ENCODE measurements around the gene TDRD6. TPM values are rescaled to one million over a fixed set of nuclear protein-coding genes. Genes with fewer than 3 reads are reported as not detected.

TDRD6 gene
- not detected in 2 replicates for total RNA-seq (2013; cell fraction: nucleolus; rRNA removed)
- total RNA-seq (2014; rRNA removed) (not detected in 2 replicates), total RNA-seq (2014; rRNA removed; fragmentation: Illumina TruSeq; extraction: Trizol) (not detected in 2 replicates), total RNA-seq (2021) (not detected in 2 replicates), polyA plus RNA-seq (2011; rRNA removed) (not detected in 2 replicates), polyA plus RNA-seq (2014; fragmentation: Illumina TruSeq; extraction: Trizol) (not detected in 2 replicates), polyA plus RNA-seq (2014; fragmentation: Nextera tagmentation; extraction: Ambion mirVana) (not detected), polyA plus RNA-seq (2014; rRNA removed) (not detected in 2 replicates), polyA plus RNA-seq (2016; fragmentation: Nextera tagmentation; extraction: Ambion mirVana) (not detected), polyA minus RNA-seq (2011; rRNA and poly(A)+ RNA removed) (not detected in 2 replicates), Bru-seq, nascent RNA (not detected), BruChase-seq, experiment 1, labeled RNA remaining after a 6-hour chase (percentile 6 among the genes with signal in this experiment), BruChase-seq, experiment 2, labeled RNA remaining after a 2-hour chase (not detected)
- polyA plus RNA-seq (2011; ENCODE audit: low read depth): not detected
- not detected in 2 replicates for polyA plus RNA-seq (2011; cell fraction: cytosol; rRNA removed)
- polyA plus RNA-seq (2011; cell fraction: nucleus; rRNA removed): not detected in 2 replicates
- polyA plus RNA-seq (2012): not detected in 2 replicates
- polyA minus RNA-seq (2011; cell fraction: cytosol; rRNA and poly(A)+ RNA removed): not detected in 2 replicates
- not detected in 2 replicates for polyA minus RNA-seq (2011; cell fraction: nucleus; rRNA and poly(A)+ RNA removed)
- long read RNA-seq, experiment 1: 0 reads
- long read RNA-seq, experiment 2: 0 reads

- 81% methylated on average over 17 of the region's 41 CpGs for WGBS (ENCODE audit: insufficient coverage, insufficient replicate concordance, low lambda C conversion rate, missing lambda C conversion rate)
- CTCF ChIA-PET: no interaction called here
- Histone ChIP-seq H3K9me3 (replicated peaks; ENCODE audit: control insufficient read depth, insufficient read depth, low read length) (no peaks in the 10 kb centered on the region), H3K4me2 (ENCODE audit: control insufficient read depth, insufficient read depth) (no peak within 1 kb of the TSS), H4K20me1 (ENCODE audit: control insufficient read depth, insufficient read depth) (no peaks in the 10 kb centered on the region), H3K9ac (ENCODE audit: control insufficient read depth, insufficient read depth, low read length) (no peak within 1 kb of the TSS), H3K4me3 (no peak within 1 kb of the TSS), H3K27ac (ENCODE audit: control insufficient read depth, insufficient read depth) (no peak within 1 kb of the TSS), H3K27me3 (replicated peaks in 1 of 2; ENCODE audit: control insufficient read depth in 2 of 2, insufficient read depth in 2 of 2, low read length in 1 of 2) (no peaks in the 10 kb centered on the region; a peak in 1 of 4 replicates), H2AFZ (ENCODE audit: control insufficient read depth, low read depth, low read length) (no peak within 1 kb of the TSS), H3K79me2 (ENCODE audit: control insufficient read depth, insufficient read depth, low read length) (no peaks in the 10 kb centered on the region), H3K36me3 (ENCODE audit: control insufficient read depth in 2 of 2, insufficient read depth in 2 of 2, low read length in 1 of 2) (no peaks in the 10 kb centered on the region), H3K4me1 (ENCODE audit: control insufficient read depth, insufficient read depth, low read length) (no peaks in the 10 kb centered on the region)
- no TSS peak for BruUV-seq (replicated peaks)
- no peak for ATAC-seq
- no peak for DNase-seq (ENCODE audit: low read depth, low spot score)
- intact Hi-C loops (cut with micrococcal nuclease; ENCODE audit: unreplicated experiment): no loop called here
- POLR2A ChIA-PET: no interaction called here
- RAD21 ChIA-PET (ENCODE audit: unreplicated experiment): no interaction called here
- in situ Hi-C loops (cut with MboI): no loop called here
- FAIRE-seq: no peak
- SMC1A ChIA-PET (ENCODE audit: uncharacterized antibody, unreplicated experiment): no interaction called here
- TF ChIP-seq MEF2B (IDR thresholded peaks at IDR 0.05; ENCODE audit: partially characterized antibody, poor library complexity, severe bottlenecking): no peak
- no peak for TF ChIP-seq EP300 (IDR thresholded peaks at IDR 0.05; ENCODE audit: borderline replicate concordance in 1 of 2, control insufficient read depth in 1 of 2, low read depth in 2 of 2, low read length in 2 of 2)
- TF ChIP-seq ZNF687 (IDR thresholded peaks at IDR 0.05): no peak
- TF ChIP-seq MTA2 (IDR thresholded peaks at IDR 0.05; ENCODE audit: low read depth): no peak
- no peak for TF ChIP-seq NR2F1 (conservative IDR thresholded peaks at IDR 0.05)
- TF ChIP-seq BMI1 (IDR thresholded peaks at IDR 0.05; ENCODE audit: borderline replicate concordance): no peak
- no peak for TF ChIP-seq ZBTB40 (IDR thresholded peaks at IDR 0.05; ENCODE audit: borderline replicate concordance)
- no peak for TF ChIP-seq STAT1 (conservative IDR thresholded peaks at IDR 0.05)
- TF ChIP-seq SMARCA5 (IDR thresholded peaks at IDR 0.05): no peak
Measured at GRCh38 chr6:46687619-46688097, at the start of gene TDRD6. Gene TDRD6 (plus strand): TSS chr6:46687885. CDS start chr6:46688129, 244 bp downstream.
